Colonic mucosa (tissue), 4 donors: ENCODE measurements around the gene ACTN2. TPM values are rescaled to one million over a fixed set of nuclear protein-coding genes. Genes with fewer than 3 reads are reported as not detected.

Experiments used
- DNase-seq: peaks from one replicate; pipeline ENCODE4 v3.0.0-alpha.2; 2020
- H3K27ac ChIP-seq: fragments of 200-600 bp; one replicate; pipeline ENCODE4 v1.8.0; 2021
- H3K27me3 ChIP-seq: fragments of 200-600 bp; one replicate; pipeline ENCODE4 v1.8.0; 2021
- H3K36me3 ChIP-seq: fragments of 200-600 bp; one replicate; pipeline ENCODE4 v1.8.0; 2021
- H3K4me1 ChIP-seq: fragments of 200-600 bp; one replicate; pipeline ENCODE4 v1.8.0; 2021; ENCODE audit warnings: mild to moderate bottlenecking
- H3K4me3 ChIP-seq: fragments of 200-600 bp; one replicate; pipeline ENCODE4 v1.8.0; 2021
- H3K9ac ChIP-seq, 2 donors: one replicate each; pipeline ENCODE4 v1.7.0; 2013; ENCODE audit warnings: control low read depth in 2 of 2, low read depth in 2 of 2, low read length in 2 of 2
- H3K9me3 ChIP-seq: fragments of 200-600 bp; one replicate; pipeline ENCODE4 v1.8.0; 2021
- intact Hi-C: fragments of 100-400 bp; cut with DNase I; formaldehyde crosslinking; loops from one replicate; pipeline ENCODE4 v1.14.1; 2022
- total RNA-seq, 2 donors: library from RNA; stranded (reverse); fragmentation: NEBNext Ultra II Directional in 1 of 2; extraction: Animal tissue kit (Norgen Biotek cat#: 25700) in 1 of 2; gene quantifications; one replicate each; pipeline ENCODE4 v1.2.1, GENCODE V29; 2021
- TF ChIP-seq, protein P1 (sequence below): fragments of 200-600 bp; IDR thresholded peaks from one replicate; pipeline ENCODE4 v1.8.0; 2022; ENCODE audit warnings: antibody characterized with exemption, mild to moderate bottlenecking
- donor health status: healthy.
- donor health status: DM: no; HTN: no; CAD: no.
- donor health status: DM: no; HTN: no; CAD: no.

The ACTN2 gene
- total RNA-seq, 2 donors from 2014 or later, result 0.05 to 0.72 TPM

DNA sequence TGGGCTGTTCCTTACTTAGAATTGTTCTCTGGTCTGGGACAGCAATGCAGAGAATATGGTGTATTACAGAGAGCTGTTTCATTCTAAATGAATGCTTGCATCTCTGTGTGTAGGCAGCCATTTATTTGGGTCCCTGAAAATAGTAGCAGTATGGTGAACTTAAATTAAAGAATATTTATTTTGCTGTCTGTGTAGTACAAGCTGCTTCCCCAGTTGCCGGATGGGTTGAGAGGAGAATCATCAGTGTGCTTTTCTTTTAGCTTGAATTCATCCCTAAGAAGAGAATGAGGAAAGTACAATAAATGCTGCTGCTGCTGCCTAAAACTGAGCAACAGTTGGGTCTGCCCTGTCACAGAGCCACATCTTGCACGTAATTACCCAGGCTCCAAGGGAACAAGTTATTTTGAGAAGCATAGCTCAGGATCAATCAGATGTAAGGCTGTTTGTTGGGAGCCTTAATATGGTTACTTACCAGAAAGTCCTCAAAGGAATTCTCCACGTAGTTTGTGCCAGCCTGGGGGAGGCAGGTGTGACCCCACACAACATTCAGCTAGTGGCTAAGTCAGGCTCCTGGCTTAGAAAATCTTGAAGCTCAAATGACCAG lies 16.6 kb downstream of the ACTN2 start:
- intact Hi-C loops, result no loop called here
- Histone ChIP-seq H3K4me1 (no peaks in the 10 kb centered on the region), H3K9me3 (no peaks in the 10 kb centered on the region), H3K27ac (no peak overlapping the region), H3K27me3 (no peaks in the 10 kb centered on the region), H3K9ac (no peak overlapping the region), H3K4me3 (no peak overlapping the region), H3K36me3 (no peaks in the 10 kb centered on the region)
- TF ChIP-seq, protein P1, sequence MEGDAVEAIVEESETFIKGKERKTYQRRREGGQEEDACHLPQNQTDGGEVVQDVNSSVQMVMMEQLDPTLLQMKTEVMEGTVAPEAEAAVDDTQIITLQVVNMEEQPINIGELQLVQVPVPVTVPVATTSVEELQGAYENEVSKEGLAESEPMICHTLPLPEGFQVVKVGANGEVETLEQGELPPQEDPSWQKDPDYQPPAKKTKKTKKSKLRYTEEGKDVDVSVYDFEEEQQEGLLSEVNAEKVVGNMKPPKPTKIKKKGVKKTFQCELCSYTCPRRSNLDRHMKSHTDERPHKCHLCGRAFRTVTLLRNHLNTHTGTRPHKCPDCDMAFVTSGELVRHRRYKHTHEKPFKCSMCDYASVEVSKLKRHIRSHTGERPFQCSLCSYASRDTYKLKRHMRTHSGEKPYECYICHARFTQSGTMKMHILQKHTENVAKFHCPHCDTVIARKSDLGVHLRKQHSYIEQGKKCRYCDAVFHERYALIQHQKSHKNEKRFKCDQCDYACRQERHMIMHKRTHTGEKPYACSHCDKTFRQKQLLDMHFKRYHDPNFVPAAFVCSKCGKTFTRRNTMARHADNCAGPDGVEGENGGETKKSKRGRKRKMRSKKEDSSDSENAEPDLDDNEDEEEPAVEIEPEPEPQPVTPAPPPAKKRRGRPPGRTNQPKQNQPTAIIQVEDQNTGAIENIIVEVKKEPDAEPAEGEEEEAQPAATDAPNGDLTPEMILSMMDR, result no peak
- DNase-seq, result no peak

- Histone ChIP-seq H3K27me3 (no peaks in the 10 kb centered on the region), H3K27ac (no peak overlapping the region), H3K4me3 (no peak overlapping the region), H3K9me3 (no peaks in the 10 kb centered on the region), H3K4me1 (no peaks in the 10 kb centered on the region), H3K36me3 (no peaks in the 10 kb centered on the region), H3K9ac (no peak overlapping the region)
- TF ChIP-seq, protein P1, result no peak
- intact Hi-C loops, result no loop called here
- DNase-seq, result no peak
These were observed 19.5 kb downstream of the ACTN2 start for GRCh38 chr1:236705771-236706170.

- intact Hi-C loops, result no loop called here
These were observed 19.9 kb downstream of the ACTN2 start for GRCh38 chr1:236706183-236706582.

GRCh38 chr1:236710328-236710892 lies 24.1 kb downstream of the ACTN2 start:
- no peaks in the 10 kb centered on the region for H3K9me3 ChIP-seq
- H3K4me3 ChIP-seq, result no peak overlapping the region
- no peaks in the 10 kb centered on the region for H3K4me1 ChIP-seq
- intact Hi-C loops, result no loop called here
- H3K27me3 ChIP-seq, result no peaks in the 10 kb centered on the region
- TF ChIP-seq, protein P1, result no peak
- DNase-seq, result no peak
- no peaks in the 10 kb centered on the region for H3K36me3 ChIP-seq
- no peak overlapping the region for H3K9ac ChIP-seq
- no peak overlapping the region for H3K27ac ChIP-seq

More at GRCh38 chr1:236706183-236706582, 19.9 kb downstream of the ACTN2 start:
- H3K4me3 ChIP-seq, result no peak overlapping the region
- no peak overlapping the region for H3K27ac ChIP-seq
- H3K27me3 ChIP-seq, result no peaks in the 10 kb centered on the region
- H3K9me3 ChIP-seq, result no peaks in the 10 kb centered on the region
- H3K9ac ChIP-seq, result no peak overlapping the region
- DNase-seq, result no peak
- H3K36me3 ChIP-seq, result no peaks in the 10 kb centered on the region
- H3K4me1 ChIP-seq, result no peaks in the 10 kb centered on the region
- TF ChIP-seq, protein P1, result no peak

DNA sequence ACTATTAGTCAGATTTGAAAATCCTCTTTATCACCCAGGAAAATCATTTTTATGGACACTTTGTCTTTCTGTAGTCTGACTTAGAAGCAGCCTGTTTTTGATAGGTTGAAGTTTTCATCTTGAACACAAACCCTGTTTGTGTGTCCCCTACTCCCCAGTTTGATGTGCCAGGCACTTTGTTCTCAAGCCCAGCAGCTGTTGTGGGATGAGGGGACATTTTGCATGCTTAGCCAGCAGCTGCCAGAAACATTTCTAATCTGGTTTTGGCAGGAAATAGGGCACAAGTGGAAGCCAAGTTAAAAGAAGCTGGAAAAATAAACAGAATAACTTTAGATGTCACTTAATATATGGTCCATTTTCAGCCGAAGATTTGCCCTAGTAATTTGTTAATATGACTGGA lies 29.9 kb downstream of the ACTN2 start:
- TF ChIP-seq, protein P1, result no peak
- Histone ChIP-seq H3K9me3 (no peaks in the 10 kb centered on the region), H3K27ac (no peak overlapping the region), H3K4me3 (no peak overlapping the region), H3K27me3 (no peaks in the 10 kb centered on the region), H3K9ac (no peak overlapping the region), H3K4me1 (no peaks in the 10 kb centered on the region), H3K36me3 (no peaks in the 10 kb centered on the region)
- no peak for DNase-seq
- intact Hi-C loops, result no loop called here
